ENCODE data around the gene NLRC4.
"Not testable (repeated sequence)": the region's sequence is repeated elsewhere in the genome, so short reads cannot be mapped to it uniquely, and the experiment has no call there.

NLRC4 gene

GRCh38 chr2:32264422-32265105 lies at the start of gene NLRC4:
TSS of gene NLRC4 (minus strand) at chr2:32264886. CDS start at chr2:32256775, 8,111 bp downstream.
- DNase-seq: peak; percentile 4

GRCh38 chr2:32310577-32310976 lies 45.9 kb upstream of the NLRC4 start:
- DNase-seq: no peak

- DNase-seq: not testable (repeated sequence)
Observed at GRCh38 chr2:32293966-32294562, 29.4 kb upstream of the NLRC4 start.

GRCh38 chr2:32293493-32293892 lies 28.8 kb upstream of the NLRC4 start:
- not testable (repeated sequence) for DNase-seq

GRCh38 chr2:32291746-32292145 lies 27.1 kb upstream of the NLRC4 start:
- no peak for DNase-seq

GRCh38 chr2:32290000-32290339 lies 25.3 kb upstream of the NLRC4 start:
- DNase-seq: no peak

- DNase-seq: no peak
Observed at GRCh38 chr2:32289165-32289999, 24.7 kb upstream of the NLRC4 start.

- no peak for DNase-seq
Observed at GRCh38 chr2:32284321-32284720, 19.6 kb upstream of the NLRC4 start.

GRCh38 chr2:32278478-32278853 lies 13.8 kb upstream of the NLRC4 start:
- no peak for DNase-seq

GRCh38 chr2:32277674-32278477 lies 13.2 kb upstream of the NLRC4 start, which contains the start of gene YIPF4:
TSS of gene YIPF4 (plus strand) at chr2:32277904. CDS start at chr2:32278156, 252 bp downstream.
- peak; percentile 95 for DNase-seq

GRCh38 chr2:32277363-32277673 lies 12.6 kb upstream of the NLRC4 start:
- no peak for DNase-seq

GRCh38 chr2:32275790-32276189 lies 11.1 kb upstream of the NLRC4 start:
- not testable (repeated sequence) for DNase-seq

GRCh38 chr2:32274289-32274688 lies 9.6 kb upstream of the NLRC4 start:
- DNase-seq: peak; percentile 34

- DNase-seq: peak; percentile 9
Observed at GRCh38 chr2:32272279-32272678, 7.6 kb upstream of the NLRC4 start.

- DNase-seq: peak; percentile 1
Observed at GRCh38 chr2:32271063-32271462, 6.4 kb upstream of the NLRC4 start.

- peak; percentile 8 for DNase-seq
Observed at GRCh38 chr2:32262105-32262504, 2.6 kb downstream of the NLRC4 start.

GRCh38 chr2:32260376-32260775 lies 4.3 kb downstream of the NLRC4 start:
- no peak for DNase-seq

- DNase-seq: peak; percentile 31
Observed at GRCh38 chr2:32258242-32258641, 6.4 kb downstream of the NLRC4 start.

GRCh38 chr2:32250290-32250689 lies 14.4 kb downstream of the NLRC4 start:
- DNase-seq: peak; percentile 37

- DNase-seq: peak; percentile 7
Observed at GRCh38 chr2:32249731-32250236, 14.9 kb downstream of the NLRC4 start.

GRCh38 chr2:32248299-32248698 lies 16.4 kb downstream of the NLRC4 start:
- DNase-seq: no peak

GRCh38 chr2:32246911-32247310 lies 17.8 kb downstream of the NLRC4 start:
- DNase-seq: no peak

- no peak for DNase-seq
Observed at GRCh38 chr2:32242331-32242730, 22.4 kb downstream of the NLRC4 start.
